Peyer's patch (tissue), 4 donors: ENCODE results near the gene TIAM2.

ENCODE experiments used
- POLR2A ChIP-seq, 2 donors: fragments of 450-650 bp; IDR thresholded peaks; one replicate each; pipeline ENCODE4 v1.5.1; 2017; ENCODE audit warnings: antibody characterized with exemption in 2 of 2, mild to moderate bottlenecking in 2 of 2, moderate library complexity in 2 of 2
- TF ChIP-seq, protein P1 (sequence below), 6 experiments: fragments of 450-650 bp in 4 of 6; fragments of 200-600 bp in 2 of 6; sonication (generic) in 1 of 6; IDR thresholded peaks; one replicate each; pipeline ENCODE4 v1.5.1; 2017 to 2019; ENCODE audit warnings: antibody characterized with exemption in 6 of 6, mild to moderate bottlenecking in 3 of 6, moderate library complexity in 1 of 6

DNA sequence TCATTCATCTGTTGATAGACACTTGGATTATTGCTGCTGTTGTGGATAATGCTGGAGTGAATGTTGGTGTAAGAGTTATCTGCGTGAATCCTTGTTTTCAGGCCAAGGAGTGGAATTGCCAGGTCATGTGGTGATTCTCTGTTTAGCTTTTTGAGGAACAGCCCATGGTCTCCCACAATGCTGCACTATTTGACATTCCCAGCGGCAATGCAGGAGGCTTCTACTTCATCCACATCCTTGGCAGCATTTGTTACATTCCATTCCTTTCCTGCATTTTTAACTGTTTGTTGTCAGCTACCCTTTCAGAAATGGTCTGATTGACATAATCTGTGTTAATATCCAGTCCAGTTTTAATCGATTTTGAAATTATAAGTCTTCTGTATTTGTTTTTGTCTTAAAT lies 217.0 kb downstream of the TIAM2 start:
- TF ChIP-seq, protein P1, sequence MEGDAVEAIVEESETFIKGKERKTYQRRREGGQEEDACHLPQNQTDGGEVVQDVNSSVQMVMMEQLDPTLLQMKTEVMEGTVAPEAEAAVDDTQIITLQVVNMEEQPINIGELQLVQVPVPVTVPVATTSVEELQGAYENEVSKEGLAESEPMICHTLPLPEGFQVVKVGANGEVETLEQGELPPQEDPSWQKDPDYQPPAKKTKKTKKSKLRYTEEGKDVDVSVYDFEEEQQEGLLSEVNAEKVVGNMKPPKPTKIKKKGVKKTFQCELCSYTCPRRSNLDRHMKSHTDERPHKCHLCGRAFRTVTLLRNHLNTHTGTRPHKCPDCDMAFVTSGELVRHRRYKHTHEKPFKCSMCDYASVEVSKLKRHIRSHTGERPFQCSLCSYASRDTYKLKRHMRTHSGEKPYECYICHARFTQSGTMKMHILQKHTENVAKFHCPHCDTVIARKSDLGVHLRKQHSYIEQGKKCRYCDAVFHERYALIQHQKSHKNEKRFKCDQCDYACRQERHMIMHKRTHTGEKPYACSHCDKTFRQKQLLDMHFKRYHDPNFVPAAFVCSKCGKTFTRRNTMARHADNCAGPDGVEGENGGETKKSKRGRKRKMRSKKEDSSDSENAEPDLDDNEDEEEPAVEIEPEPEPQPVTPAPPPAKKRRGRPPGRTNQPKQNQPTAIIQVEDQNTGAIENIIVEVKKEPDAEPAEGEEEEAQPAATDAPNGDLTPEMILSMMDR (IDR thresholded peaks at IDR 0.05) = no peak
- TF ChIP-seq POLR2A (IDR thresholded peaks at IDR 0.05) = no peak
